GM23248 (cell line): ENCODE data around the gene ADCY7.

Experiments used
- EZH2 ChIP-seq: fragments of 200-600 bp; sonication (generic); IDR thresholded peaks from 2 replicates; pipeline ENCODE4 v1.6.1; 2018; ENCODE audit warnings: antibody characterized with exemption, mild to moderate bottlenecking; ENCODE audit not compliant: insufficient read depth, poor library complexity, severe bottlenecking
- EZH2phosphoT487 ChIP-seq: fragments of 200-600 bp; sonication (generic); IDR thresholded peaks from 2 replicates; pipeline ENCODE4 v1.6.1; 2018; ENCODE audit warnings: antibody characterized with exemption, moderate library complexity, mild to moderate bottlenecking, low read depth; ENCODE audit not compliant: insufficient read depth

- no peak for TF ChIP-seq EZH2
- no peak for TF ChIP-seq EZH2phosphoT487
Observed at GRCh38 chr16:50238314-50238713, 28.0 kb upstream of the ADCY7 start.
